HG02571 (cell line): ENCODE measurements around the gene PDE3A.

Experiments
- ATAC-seq: cut with Tn5 transposase; IDR thresholded peaks from one replicate; pipeline ENCODE4 v1.9.1; 2021; ENCODE audit warnings: mild to moderate bottlenecking, moderate library complexity; ENCODE audit not compliant: unreplicated experiment

PDE3A gene

GRCh38 chr12:20490213-20490612 lies 121.9 kb downstream of the PDE3A start:
- ATAC-seq, result no peak

- ATAC-seq, result no peak
Measured at GRCh38 chr12:20491290-20491689, 123.0 kb downstream of the PDE3A start.

GRCh38 chr12:20492251-20492760 lies 124.0 kb downstream of the PDE3A start:
- no peak for ATAC-seq

GRCh38 chr12:20493934-20494333 lies 125.6 kb downstream of the PDE3A start:
- no peak for ATAC-seq

- ATAC-seq, result no peak
Measured at GRCh38 chr12:20494851-20495250, 126.5 kb downstream of the PDE3A start.

GRCh38 chr12:20495997-20496396 lies 127.7 kb downstream of the PDE3A start:
- ATAC-seq, result no peak

GRCh38 chr12:20497707-20498106 lies 129.4 kb downstream of the PDE3A start:
- no peak for ATAC-seq

- no peak for ATAC-seq
Measured at GRCh38 chr12:20501958-20502357, 133.6 kb downstream of the PDE3A start.

- no peak for ATAC-seq
Measured at GRCh38 chr12:20503858-20504257, 135.5 kb downstream of the PDE3A start.

- no peak for ATAC-seq
Measured at GRCh38 chr12:20505056-20505455, 136.7 kb downstream of the PDE3A start.

GRCh38 chr12:20507056-20507455 lies 138.7 kb downstream of the PDE3A start:
- no peak for ATAC-seq

GRCh38 chr12:20507711-20508110 lies 139.4 kb downstream of the PDE3A start:
- no peak for ATAC-seq

GRCh38 chr12:20508359-20508758 lies 140.0 kb downstream of the PDE3A start:
- ATAC-seq, result no peak

GRCh38 chr12:20508962-20509361 lies 140.6 kb downstream of the PDE3A start:
- no peak for ATAC-seq

- ATAC-seq, result no peak
Measured at GRCh38 chr12:20510811-20511210, 142.5 kb downstream of the PDE3A start.

GRCh38 chr12:20513189-20513588 lies 144.9 kb downstream of the PDE3A start:
- ATAC-seq, result no peak

- no peak for ATAC-seq
Measured at GRCh38 chr12:20514598-20514997, 146.3 kb downstream of the PDE3A start.

GRCh38 chr12:20520532-20520931 lies 152.2 kb downstream of the PDE3A start:
- no peak for ATAC-seq

GRCh38 chr12:20523658-20524057 lies 155.3 kb downstream of the PDE3A start:
- ATAC-seq, result no peak

- ATAC-seq, result no peak
Measured at GRCh38 chr12:20524113-20524512, 155.8 kb downstream of the PDE3A start.

GRCh38 chr12:20525064-20525610 lies 156.8 kb downstream of the PDE3A start:
- no peak for ATAC-seq

GRCh38 chr12:20527417-20528163 lies 159.3 kb downstream of the PDE3A start:
- ATAC-seq, result no peak

- ATAC-seq, result no peak
Measured at GRCh38 chr12:20528208-20528607, 159.9 kb downstream of the PDE3A start.
